Naive thymus-derived CD8-positive, alpha-beta T cell (primary cell): ENCODE measurements around the gene ASB1. TPM values are rescaled to one million over a fixed set of nuclear protein-coding genes. Genes with fewer than 3 reads are reported as not detected.

Experiments used
- ATAC-seq, 2 donors: fragments of 150-1000 bp; cut with Tn5 transposase in 1 of 2; sonication (Bioruptor Pico), chemical (Tn5 transposase) in 1 of 2; 1 replicate in 1 of 2; 2 replicates in 1 of 2; pipeline ENCODE4 v1.10.0; 2021; ENCODE audit warnings: mild to moderate bottlenecking in 2 of 2, moderate library complexity in 2 of 2
- POLR2A ChIA-PET: fragments of 350-600 bp; sonication (Branson Sonifier 250); formaldehyde crosslinking; loops from one replicate; lab custom pipeline; 2021; ENCODE audit warnings: antibody characterized with exemption; lab: Charles Lee
- DNase-seq, 10 donors: peaks; one replicate each; pipeline versions ENCODE4 v3.0.0 to v3.0.0-alpha.2; 2020 to 2022
- H3K27ac Mint-ChIP-seq, 10 donors: one replicate each; pipeline ENCODE4 v1.8.0; 2020 to 2022; ENCODE audit warnings: mild to moderate bottlenecking in 10 of 10, mixed read lengths in 10 of 10, moderate library complexity in 4 of 10, inconsistent platforms in 1 of 10
- H3K27me3 Mint-ChIP-seq, 5 donors: one replicate each; pipeline ENCODE4 v1.8.0; 2021 to 2022; ENCODE audit warnings: mixed read lengths in 5 of 5
- H3K36me3 Mint-ChIP-seq, 3 donors: one replicate each; pipeline ENCODE4 v1.8.0; 2020 to 2022; ENCODE audit warnings: mixed read lengths in 3 of 3, mild to moderate bottlenecking in 2 of 3, inconsistent platforms in 1 of 3
- H3K4me1 Mint-ChIP-seq, 4 donors: one replicate each; pipeline ENCODE4 v1.8.0; 2021 to 2022; ENCODE audit warnings: mixed read lengths in 4 of 4
- H3K4me3 Mint-ChIP-seq, 10 donors: one replicate each; pipeline ENCODE4 v1.8.0; 2020 to 2022; ENCODE audit warnings: mild to moderate bottlenecking in 10 of 10, mixed read lengths in 10 of 10, moderate library complexity in 6 of 10, inconsistent platforms in 1 of 10
- H3K9me3 Mint-ChIP-seq, 9 donors: one replicate each; pipeline ENCODE4 v1.8.0; 2020 to 2022; ENCODE audit warnings: mixed read lengths in 9 of 9, mild to moderate bottlenecking in 3 of 9, inconsistent platforms in 1 of 9, moderate library complexity in 1 of 9
- polyA plus RNA-seq, 3 donors: library from polyadenylated mRNA; unstranded; fragments of 300-500 nt; fragmentation: Illumina TruSeq; gene quantifications; one replicate each; pipeline ENCODE4 v1.2.3, GENCODE V29; 2021
- total RNA-seq, 8 experiments: library from RNA in 2 of 8; stranded (reverse) in 2 of 8; gene quantifications; one replicate each; pipeline ENCODE4 v1.2.3 and lab custom pipeline; 2021 to 2026

ASB1 gene
- total and polyA plus RNA-seq, 5 experiments from 2014 or later = 23.3 to 53.3 (median 35.7) TPM

DNA sequence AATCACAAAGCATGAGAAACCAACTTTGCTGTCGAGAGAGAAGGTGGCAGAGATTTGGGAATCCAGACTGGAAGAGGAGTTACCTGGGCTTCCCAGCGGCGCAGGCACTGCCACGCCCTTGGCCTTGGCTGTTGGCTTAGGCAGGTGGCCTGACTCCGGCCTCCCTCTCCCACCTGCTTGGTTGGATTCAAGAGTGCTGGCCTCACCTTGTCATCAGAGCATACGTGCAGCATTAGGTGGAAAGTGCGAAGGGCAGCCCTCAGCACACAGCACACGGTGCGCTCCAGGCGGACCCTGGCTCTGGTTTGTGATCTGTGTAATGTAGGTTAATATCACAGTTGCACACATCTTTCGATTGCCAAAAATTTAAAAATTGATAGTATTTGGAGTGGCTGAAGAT lies 19.2 kb upstream of the ASB1 start:
- H3K4me1 Mint-ChIP-seq = peaks cover 3 to 13% (median 12%) of the 10 kb centered on the region in 4 donors
- peaks cover 0 to 2% (median 0%) of the 10 kb centered on the region in 3 donors for H3K36me3 Mint-ChIP-seq
- H3K27me3 Mint-ChIP-seq = no peaks in the 10 kb centered on the region
- H3K9me3 Mint-ChIP-seq = no peaks in the 10 kb centered on the region
- POLR2A ChIA-PET = no interaction called here
- H3K27ac Mint-ChIP-seq = peak overlapping the region in 1 of 10 donors; percentile 14
- no peak overlapping the region for H3K4me3 Mint-ChIP-seq
- ATAC-seq = no peak
- no peak for DNase-seq

DNA sequence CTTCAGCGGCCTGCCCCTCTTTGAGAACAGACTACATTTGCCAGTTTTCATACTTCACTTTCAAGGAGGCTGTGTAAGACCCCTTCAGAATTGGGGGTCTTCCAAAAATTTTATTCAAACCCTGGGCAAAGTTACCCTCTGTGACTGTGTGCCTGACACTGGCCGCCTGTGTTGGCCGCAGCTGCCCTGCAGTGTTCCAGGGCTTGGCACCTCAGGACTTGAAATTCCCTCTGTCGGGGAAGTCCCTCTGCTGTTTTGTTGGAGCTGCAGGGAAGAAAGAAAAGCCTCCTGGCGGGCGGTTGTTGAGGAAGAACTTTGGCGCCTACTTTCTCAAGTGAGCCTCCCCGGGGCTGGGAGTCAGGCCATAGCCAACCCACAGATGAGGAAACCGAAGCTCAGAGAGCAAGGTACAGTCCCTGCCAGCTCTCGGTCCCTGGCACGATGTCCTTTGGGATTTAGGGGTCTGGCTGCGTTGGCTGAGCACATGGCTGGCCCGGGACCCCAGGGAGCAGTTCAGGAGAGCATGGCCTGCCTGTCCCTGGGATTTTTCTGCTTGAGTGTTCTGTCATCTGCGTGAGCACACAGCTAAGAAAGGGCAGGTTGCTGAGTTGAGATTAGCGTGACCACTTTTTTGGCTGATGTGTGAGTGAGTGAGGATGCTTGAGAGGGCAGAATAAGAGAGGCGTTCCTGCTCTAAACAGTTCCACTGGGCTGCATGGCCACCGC lies 17.9 kb upstream of the ASB1 start:
- ATAC-seq = no peak
- Mint-ChIP-seq H3K9me3 (no peaks in the 10 kb centered on the region), H3K4me3 (no peak overlapping the region), H3K27me3 (no peaks in the 10 kb centered on the region), H3K36me3 (peaks cover 0 to 2% (median 0%) of the 10 kb centered on the region in 3 donors), H3K4me1 (peaks cover 3 to 13% (median 12%) of the 10 kb centered on the region in 4 donors), H3K27ac (no peak overlapping the region)
- no peak for DNase-seq
- POLR2A ChIA-PET = no interaction called here

DNA sequence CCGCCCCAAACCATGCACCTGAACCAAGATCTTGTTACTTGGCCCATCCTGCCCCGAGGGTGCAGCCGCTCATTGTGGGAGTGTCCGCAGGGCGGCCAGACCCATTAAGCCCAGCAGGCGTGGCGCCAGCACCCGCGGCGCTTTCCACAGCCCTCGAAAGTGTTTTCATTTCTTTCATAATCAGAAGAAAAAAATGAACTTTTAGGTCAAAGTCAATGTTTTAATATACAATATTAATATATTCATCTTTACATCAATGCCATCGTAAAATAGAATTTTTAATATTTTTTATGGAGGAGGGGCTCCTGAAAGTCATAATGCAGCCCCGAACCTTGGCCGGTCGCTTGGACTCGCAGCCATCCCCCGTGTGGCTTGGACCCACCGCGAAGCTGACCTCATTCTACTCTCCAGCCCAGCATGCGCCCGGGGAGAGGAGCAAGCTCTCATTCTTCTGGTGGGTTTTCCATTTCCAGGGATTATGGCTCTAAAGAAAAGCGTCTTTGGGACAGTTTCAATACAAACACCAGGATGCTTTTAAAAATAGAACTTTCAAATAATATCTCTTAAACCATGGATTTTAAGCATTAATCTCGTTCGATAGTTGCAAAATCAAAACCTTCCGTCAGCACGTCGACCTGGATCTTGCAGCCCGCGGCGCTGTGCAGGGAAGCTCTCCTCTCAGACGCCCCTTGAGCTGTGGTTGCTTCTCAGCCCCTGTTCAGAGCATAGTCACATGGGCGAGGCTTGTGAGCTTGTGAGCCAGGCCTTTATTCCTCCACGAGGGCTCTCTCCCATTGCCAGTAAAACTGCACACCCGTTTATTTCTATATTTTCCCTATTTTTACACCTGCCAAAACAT lies 17.2 kb upstream of the ASB1 start:
- Mint-ChIP-seq H3K4me1 (peaks cover 3 to 13% (median 12%) of the 10 kb centered on the region in 4 donors), H3K27ac (no peak overlapping the region), H3K9me3 (no peaks in the 10 kb centered on the region), H3K4me3 (no peak overlapping the region), H3K36me3 (peaks cover 0 to 2% (median 0%) of the 10 kb centered on the region in 3 donors), H3K27me3 (no peaks in the 10 kb centered on the region)
- DNase-seq = no peak
- POLR2A ChIA-PET = no interaction called here
- ATAC-seq = no peak

DNA sequence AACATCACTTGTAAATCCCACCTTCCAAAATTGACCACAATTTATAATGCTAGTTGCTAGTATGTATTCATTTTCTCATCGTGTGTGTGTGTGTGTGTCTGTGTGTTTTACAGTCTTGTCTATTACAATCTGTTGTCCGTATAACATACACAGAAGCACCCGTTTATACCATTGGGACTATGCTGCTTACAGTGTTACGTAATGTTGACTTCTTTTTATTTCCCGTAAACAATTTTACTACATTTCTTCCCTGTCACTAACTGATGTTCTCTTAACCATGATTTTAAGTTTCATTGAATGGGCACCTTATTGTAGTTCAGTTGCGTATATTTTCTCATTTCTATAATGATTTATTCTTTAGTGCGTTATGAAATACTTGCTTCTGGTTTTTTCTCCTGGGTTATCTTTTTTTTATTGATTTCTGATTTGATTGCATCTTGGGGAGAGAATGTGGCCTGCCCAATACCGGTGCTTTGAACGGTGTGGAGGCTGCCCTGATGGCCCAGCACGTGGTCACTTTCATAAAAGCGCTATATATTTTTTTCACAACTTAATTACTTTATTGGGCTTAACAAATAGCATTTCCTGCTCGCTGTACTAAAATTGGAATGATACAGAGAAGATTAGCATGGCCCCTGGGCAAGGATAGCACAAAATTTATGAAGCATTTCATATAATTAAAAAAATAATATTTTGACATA lies 14.5 kb upstream of the ASB1 start:
- no peaks in the 10 kb centered on the region for H3K27me3 Mint-ChIP-seq
- ATAC-seq = no peak
- no peak overlapping the region for H3K4me3 Mint-ChIP-seq
- H3K36me3 Mint-ChIP-seq = peaks cover 3 to 13% (median 11%) of the 10 kb centered on the region in 3 donors
- POLR2A ChIA-PET = no interaction called here
- H3K27ac Mint-ChIP-seq = peak overlapping the region in 1 of 10 donors; percentile 34
- peaks cover 0 to 16% (median 4%) of the 10 kb centered on the region in 9 donors for H3K9me3 Mint-ChIP-seq
- DNase-seq = no peak
- peaks cover 0 to 14% (median 8%) of the 10 kb centered on the region in 4 donors for H3K4me1 Mint-ChIP-seq

DNA sequence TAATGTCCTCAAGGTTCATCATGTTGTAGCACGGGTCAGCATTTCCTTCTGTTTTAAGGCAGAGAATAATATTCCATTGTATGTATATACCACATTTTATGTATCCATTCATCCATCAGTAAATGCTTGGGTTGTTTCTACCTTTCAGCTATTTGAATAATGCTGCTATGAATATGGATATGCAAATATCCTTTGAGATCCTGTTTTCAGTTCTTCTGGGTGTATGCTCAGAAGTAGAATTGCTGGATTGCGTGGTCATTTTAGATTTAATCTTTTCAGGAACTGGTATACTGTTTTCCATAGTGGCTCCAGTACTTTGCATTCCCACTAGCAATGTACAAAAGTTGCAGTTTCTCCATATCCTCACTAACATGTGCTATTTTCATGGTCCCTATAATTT lies 13.4 kb upstream of the ASB1 start:
- Mint-ChIP-seq H3K4me3 (no peak overlapping the region), H3K4me1 (peaks cover 0 to 14% (median 8%) of the 10 kb centered on the region in 4 donors), H3K36me3 (peaks cover 4 to 13% (median 13%) of the 10 kb centered on the region in 3 donors), H3K27me3 (no peaks in the 10 kb centered on the region), H3K27ac (no peak overlapping the region), H3K9me3 (peaks cover 0 to 16% (median 4%) of the 10 kb centered on the region in 9 donors)
- DNase-seq = no peak
- POLR2A ChIA-PET = no interaction called here
- ATAC-seq = no peak

DNA sequence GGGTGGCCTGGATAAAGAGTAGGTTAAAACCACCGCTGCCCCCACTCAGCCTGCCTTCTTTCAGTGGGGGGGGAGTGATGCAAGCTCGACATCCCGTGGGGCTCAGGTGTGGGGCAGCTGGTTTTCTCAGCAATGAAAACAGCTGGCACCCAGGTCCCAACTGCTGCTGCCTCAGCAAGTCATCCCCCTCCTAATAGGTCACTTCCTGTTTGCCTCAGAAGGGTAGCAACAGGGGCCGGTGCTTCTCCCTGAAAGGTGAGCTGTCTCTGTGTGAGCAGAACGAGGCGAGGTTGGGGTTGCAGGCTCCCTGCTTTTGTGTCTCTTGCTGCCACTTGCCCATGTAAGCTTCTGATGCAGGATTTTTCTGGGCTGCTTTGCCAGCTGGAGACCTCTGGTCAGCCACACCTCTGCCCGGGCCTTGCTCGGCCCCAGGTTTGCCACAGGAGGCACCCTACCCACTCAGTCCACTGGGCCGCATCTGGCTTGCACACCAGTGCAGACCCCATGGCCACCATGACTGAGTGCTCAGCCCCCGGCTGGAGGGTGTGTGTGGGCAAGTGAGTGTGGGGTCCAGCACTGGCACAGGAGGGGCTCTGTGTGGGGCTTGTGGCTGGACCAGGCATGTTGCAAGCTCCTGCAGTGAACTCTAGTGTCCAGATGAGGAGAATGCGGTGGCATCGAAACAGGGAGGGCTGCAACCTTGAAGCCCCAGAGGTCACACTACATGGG lies 11.5 kb upstream of the ASB1 start:
- H3K4me1 Mint-ChIP-seq = peaks cover 0 to 14% (median 8%) of the 10 kb centered on the region in 4 donors
- H3K27ac Mint-ChIP-seq = peak overlapping the region in 5 of 10 donors; percentile 19 to 56 (median 40)
- POLR2A ChIA-PET = interaction anchor here (1.3 kb wide), 1 partner anchor 31 kb away, joined by 3 read pairs; no protein-coding TSS in a partner anchor
- no peaks in the 10 kb centered on the region for H3K27me3 Mint-ChIP-seq
- H3K4me3 Mint-ChIP-seq = peak overlapping the region in 3 of 10 donors; percentile 9 to 43 (median 34)
- peaks cover 0 to 16% (median 4%) of the 10 kb centered on the region in 9 donors for H3K9me3 Mint-ChIP-seq
- peaks cover 4 to 13% (median 13%) of the 10 kb centered on the region in 3 donors for H3K36me3 Mint-ChIP-seq
- DNase-seq = peak in 2 of 10 donors; percentile 25 to 31
- ATAC-seq = peak; percentile 80 to 85

DNA sequence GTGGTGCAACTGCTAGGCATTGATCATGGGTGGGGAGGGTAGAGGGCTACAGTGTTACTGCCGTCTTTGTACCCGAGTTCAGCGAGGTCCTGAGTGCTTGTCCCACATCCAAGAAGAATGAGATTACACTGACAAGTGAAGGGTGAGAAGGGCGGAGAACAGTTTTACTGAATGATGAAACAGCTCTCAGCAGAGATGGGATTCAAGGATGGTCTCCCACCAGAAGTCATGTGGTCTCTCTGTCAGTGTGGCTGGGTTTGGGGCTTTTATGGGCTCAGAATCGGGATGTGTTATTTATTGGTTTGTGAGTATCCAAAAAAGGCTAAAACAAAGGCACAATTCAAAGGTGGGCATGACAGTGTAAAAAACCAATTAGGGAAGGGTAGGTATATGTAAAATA lies 10.8 kb upstream of the ASB1 start:
- Mint-ChIP-seq H3K27me3 (no peaks in the 10 kb centered on the region), H3K36me3 (peaks cover 4 to 13% (median 13%) of the 10 kb centered on the region in 3 donors), H3K4me3 (no peak overlapping the region), H3K9me3 (peaks cover 0 to 16% (median 4%) of the 10 kb centered on the region in 9 donors), H3K4me1 (peaks cover 0 to 14% (median 8%) of the 10 kb centered on the region in 4 donors), H3K27ac (peak overlapping the region in 2 of 10 donors; percentile 34 to 46)
- DNase-seq = no peak
- POLR2A ChIA-PET = no interaction called here
- no peak for ATAC-seq

DNA sequence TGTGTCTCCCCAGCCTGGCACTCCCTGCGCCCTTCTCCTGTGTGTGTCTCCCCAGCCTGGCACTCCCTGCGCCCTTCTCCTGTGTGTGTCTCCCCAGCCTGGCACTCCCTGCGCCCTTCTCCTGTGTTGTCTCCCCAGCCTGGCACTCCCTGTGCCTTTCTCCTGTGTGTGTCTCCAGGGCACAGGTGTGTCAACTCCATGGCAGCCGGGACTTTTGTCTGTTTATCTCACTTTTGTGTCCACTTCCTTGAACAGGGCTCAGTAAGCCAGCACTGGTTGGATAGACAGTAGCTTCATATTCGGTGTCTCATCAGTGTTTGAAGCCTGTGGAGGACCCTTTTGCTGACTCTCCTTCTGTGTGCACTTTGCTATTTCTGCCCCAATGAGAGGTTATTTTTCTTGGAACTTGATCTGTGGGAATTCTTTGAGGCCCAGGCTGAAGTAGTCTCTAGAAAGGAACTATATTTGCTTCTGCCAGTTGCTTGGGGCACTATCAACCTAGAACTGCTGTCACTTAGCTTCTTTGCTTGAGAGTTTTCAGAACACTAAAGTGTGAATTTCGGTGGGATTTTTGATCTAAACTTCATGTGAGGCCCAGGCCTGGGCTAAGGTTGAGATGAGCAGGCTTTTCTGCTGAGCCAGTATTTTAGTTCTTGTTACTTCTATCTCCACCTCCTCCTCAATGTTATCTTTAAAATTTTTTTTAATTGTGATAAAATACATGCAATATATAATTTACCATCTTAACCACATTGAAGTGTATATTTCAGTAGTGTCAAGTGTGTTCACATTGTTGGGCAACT lies 8.3 kb upstream of the ASB1 start:
- H3K27ac Mint-ChIP-seq = no peak overlapping the region
- DNase-seq = no peak
- H3K4me3 Mint-ChIP-seq = no peak overlapping the region
- no peaks in the 10 kb centered on the region for H3K27me3 Mint-ChIP-seq
- peaks cover 0 to 16% (median 4%) of the 10 kb centered on the region in 9 donors for H3K9me3 Mint-ChIP-seq
- peaks cover 0 to 14% (median 8%) of the 10 kb centered on the region in 4 donors for H3K4me1 Mint-ChIP-seq
- peaks cover 4 to 13% (median 13%) of the 10 kb centered on the region in 3 donors for H3K36me3 Mint-ChIP-seq
- POLR2A ChIA-PET = no interaction called here
- ATAC-seq = no peak

DNA sequence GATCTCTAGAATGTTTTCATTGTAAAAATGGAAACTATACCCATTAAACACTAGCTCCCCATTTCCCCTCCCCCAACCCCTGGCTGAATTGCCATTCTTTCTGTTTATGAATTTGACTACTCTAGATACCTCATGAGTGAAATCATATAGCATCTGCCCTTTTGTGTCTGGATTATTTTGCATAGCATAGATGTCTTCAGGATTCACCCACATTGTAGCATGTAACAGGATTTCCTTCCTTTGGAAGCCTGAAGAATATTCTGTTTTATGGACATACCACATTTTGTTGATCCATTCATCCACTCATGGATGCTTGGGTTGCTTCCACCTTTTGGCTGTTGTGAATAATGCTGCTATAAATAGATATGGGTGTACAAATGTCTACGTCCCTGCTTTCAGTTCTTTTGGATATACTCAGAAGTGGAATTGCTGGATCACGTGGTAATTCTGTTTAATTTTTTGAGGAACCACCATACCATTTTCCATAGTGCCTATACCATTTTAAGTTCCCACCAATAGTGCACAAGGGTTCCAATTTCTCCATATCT lies 7.7 kb upstream of the ASB1 start:
- H3K27ac Mint-ChIP-seq = no peak overlapping the region
- peaks cover 0 to 14% (median 8%) of the 10 kb centered on the region in 4 donors for H3K4me1 Mint-ChIP-seq
- H3K9me3 Mint-ChIP-seq = peaks cover 0 to 16% (median 4%) of the 10 kb centered on the region in 9 donors
- H3K4me3 Mint-ChIP-seq = no peak overlapping the region
- ATAC-seq = no peak
- H3K36me3 Mint-ChIP-seq = peaks cover 4 to 13% (median 13%) of the 10 kb centered on the region in 3 donors
- POLR2A ChIA-PET = no interaction called here
- no peaks in the 10 kb centered on the region for H3K27me3 Mint-ChIP-seq
- no peak for DNase-seq

DNA sequence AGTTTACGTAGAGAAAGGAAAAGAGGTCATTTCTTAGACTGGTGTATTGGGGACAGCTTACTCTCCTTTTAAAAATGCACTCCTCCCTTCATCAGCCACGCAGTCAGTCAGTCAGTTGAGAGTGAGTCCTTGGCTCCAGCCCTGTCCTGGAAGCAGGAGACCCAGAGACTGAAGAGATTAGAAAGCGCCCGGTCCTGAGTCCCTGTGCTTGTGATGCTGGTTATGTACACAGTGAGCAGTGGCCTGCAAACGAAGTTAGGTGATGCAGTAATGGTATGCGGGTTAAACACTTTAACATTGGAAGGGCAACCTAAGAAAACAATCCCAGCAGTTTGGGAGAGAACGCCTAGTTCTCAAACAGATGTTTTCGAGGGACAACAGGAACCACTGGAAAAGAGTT lies 6.3 kb upstream of the ASB1 start:
- POLR2A ChIA-PET = no interaction called here

More for the DNA sequence above, 6.3 kb upstream of the ASB1 start:
- Mint-ChIP-seq H3K9me3 (peaks cover 0 to 16% (median 4%) of the 10 kb centered on the region in 9 donors), H3K27ac (no peak overlapping the region), H3K4me3 (no peak overlapping the region), H3K4me1 (peaks cover 4 to 11% (median 4%) of the 10 kb centered on the region in 4 donors), H3K36me3 (peaks cover 4 to 13% (median 13%) of the 10 kb centered on the region in 3 donors), H3K27me3 (no peaks in the 10 kb centered on the region)
- DNase-seq = no peak
- ATAC-seq = no peak
